HG03108 (cell line): Measurements from ENCODE around the gene LIME1.
A peak's percentile ranks its signal among the peaks of the same experiment; 100 is the strongest.

Source experiments
- ATAC-seq: cut with Tn5 transposase; IDR thresholded peaks from one replicate; pipeline ENCODE4 v1.9.1; 2021; ENCODE audit warnings: moderate library complexity; ENCODE audit not compliant: unreplicated experiment

The LIME1 gene

DNA sequence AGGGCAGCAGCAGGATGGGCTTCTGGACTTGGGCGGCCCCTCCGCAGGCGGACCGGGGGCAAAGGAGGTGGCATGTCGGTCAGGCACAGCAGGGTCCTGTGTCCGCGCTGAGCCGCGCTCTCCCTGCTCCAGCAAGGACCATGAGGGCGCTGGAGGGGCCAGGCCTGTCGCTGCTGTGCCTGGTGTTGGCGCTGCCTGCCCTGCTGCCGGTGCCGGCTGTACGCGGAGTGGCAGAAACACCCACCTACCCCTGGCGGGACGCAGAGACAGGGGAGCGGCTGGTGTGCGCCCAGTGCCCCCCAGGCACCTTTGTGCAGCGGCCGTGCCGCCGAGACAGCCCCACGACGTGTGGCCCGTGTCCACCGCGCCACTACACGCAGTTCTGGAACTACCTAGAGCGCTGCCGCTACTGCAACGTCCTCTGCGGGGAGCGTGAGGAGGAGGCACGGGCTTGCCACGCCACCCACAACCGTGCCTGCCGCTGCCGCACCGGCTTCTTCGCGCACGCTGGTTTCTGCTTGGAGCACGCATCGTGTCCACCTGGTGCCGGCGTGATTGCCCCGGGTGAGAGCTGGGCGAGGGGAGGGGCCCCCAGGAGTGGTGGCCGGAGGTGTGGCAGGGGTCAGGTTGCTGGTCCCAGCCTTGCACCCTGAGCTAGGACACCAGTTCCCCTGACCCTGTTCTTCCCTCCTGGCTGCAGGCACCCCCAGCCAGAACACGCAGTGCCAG is 39.7 kb upstream of the LIME1 start, which contains the start of gene TNFRSF6B:
Gene TNFRSF6B, plus strand, starts transcription at position 25 of the 729 bp plus-strand sequence. Its CDS starts 116 bp downstream, at position 141.
- ATAC-seq = no peak

DNA sequence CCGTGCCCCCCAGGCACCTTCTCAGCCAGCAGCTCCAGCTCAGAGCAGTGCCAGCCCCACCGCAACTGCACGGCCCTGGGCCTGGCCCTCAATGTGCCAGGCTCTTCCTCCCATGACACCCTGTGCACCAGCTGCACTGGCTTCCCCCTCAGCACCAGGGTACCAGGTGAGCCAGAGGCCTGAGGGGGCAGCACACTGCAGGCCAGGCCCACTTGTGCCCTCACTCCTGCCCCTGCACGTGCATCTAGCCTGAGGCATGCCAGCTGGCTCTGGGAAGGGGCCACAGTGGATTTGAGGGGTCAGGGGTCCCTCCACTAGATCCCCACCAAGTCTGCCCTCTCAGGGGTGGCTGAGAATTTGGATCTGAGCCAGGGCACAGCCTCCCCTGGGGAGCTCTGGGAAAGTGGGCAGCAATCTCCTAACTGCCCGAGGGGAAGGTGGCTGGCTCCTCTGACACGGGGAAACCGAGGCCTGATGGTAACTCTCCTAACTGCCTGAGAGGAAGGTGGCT is 39.1 kb upstream of the LIME1 start:
- ATAC-seq = no peak

DNA sequence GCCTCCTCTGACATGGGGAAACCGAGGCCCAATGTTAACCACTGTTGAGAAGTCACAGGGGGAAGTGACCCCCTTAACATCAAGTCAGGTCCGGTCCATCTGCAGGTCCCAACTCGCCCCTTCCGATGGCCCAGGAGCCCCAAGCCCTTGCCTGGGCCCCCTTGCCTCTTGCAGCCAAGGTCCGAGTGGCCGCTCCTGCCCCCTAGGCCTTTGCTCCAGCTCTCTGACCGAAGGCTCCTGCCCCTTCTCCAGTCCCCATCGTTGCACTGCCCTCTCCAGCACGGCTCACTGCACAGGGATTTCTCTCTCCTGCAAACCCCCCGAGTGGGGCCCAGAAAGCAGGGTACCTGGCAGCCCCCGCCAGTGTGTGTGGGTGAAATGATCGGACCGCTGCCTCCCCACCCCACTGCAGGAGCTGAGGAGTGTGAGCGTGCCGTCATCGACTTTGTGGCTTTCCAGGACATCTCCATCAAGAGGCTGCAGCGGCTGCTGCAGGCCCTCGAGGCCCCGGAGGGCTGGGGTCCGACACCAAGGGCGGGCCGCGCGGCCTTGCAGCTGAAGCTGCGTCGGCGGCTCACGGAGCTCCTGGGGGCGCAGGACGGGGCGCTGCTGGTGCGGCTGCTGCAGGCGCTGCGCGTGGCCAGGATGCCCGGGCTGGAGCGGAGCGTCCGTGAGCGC is 38.5 kb upstream of the LIME1 start:
- no peak for ATAC-seq

DNA sequence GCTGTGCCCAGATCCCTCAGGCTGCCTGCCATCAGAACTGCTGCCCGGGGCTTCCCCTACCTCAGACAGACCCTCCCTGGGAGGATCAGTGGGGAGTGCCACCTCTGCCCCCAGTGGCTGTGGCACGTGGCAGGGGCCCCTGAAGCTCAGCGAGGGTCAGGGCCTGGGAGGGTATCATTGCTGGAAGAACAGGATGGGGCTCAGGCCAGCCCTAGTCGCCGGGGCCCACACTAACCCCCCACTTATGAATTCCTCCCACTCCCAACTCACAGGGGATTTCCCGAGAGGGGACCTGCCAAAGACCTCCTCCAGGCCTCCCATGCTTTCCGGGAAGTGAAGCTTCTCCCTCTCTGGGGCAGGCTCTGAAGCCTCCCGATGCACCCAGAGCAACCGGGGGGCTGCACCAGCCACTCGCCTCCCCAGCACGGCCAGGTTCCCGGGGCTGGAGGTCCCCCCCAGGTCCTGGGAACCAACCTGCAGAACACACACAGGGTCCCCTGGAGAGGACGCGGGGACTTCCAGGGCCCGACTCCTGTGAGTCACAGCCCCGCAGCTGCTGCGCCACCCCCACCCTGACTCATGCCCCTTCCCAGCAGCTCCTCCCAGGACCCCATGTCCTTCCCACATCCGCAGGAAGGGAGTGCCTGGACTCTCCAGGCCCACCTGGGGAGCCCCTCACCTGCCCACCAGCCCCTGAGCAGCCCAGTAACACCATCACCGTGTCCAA is 37.6 kb upstream of the LIME1 start:
- ATAC-seq = no peak

DNA sequence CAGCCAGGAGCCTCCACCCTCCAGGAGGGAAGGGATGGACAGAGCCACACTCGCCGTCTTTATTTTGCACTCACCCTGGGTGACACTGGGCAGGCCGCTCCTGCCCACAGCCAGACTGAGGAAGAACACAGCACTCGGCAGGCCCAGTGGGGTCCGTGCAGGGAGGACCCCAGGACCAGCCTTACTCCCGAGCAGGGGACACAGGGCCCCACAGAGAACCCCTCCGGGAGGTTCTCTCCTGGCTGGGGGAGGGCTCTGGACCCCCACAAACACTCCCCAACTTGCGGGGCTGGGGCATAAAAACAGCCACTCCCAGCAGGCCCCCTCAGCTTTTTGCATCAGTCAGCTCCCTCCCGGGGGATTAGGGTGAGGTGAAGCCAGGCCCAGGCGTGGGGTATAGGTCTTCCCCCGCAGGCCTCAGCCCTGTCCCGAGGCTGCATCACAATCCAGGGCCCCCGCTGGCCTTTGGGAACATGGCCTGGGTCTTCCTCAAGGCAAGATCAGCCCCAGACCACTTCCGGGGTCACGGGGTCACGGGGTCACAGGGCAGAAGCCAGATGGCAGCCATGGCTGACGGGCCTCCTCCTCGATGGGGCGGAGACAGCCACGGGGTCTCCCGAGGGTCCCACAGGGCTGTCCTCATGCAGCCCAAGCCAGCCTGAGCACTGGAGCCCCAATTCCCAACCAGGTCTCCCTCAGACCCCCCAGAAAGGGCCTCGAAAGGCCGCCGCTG is 36.8 kb upstream of the LIME1 start:
- ATAC-seq = no peak

DNA sequence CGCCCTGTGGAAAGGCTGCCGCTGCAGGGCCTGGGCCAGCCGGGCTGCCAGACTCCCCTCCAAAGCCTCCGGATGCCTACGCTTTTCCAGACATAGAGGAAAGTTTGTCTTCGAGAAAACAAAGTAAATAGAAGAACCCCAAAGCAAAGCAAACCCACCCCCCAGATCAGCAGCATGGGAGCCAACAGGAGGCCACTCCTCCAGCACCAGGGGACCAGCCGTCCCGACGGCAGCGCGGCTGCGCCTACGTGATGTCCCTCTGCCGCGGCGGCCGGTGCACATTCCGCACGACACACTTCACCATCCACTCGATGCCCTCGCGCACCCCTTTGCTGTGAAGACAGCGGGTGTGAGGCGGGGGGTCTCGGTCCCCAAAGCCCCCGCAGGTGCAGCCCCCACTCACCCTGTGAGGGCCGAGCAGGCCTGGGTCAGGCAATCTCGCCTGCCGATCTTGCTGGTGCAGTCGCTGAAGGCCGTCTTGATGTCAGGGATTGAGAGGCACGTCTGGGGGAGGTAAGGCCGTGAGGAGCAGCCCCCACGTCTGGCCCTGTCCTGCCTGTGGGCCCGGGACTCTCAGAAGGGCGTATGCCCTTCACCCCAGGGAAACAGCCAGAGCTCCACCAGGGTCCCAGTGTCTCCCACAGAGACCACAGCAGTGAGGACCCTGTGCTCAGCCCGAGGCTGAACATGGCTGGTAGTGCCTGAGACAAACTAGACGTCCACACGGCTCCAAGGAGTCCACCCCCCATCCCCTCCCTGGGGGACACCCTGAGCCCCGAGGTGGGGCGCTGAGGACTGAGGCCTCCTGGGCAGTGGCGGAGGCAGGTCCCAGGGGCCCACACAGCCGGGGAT is 36.0 kb upstream of the LIME1 start:
- no peak for ATAC-seq

DNA sequence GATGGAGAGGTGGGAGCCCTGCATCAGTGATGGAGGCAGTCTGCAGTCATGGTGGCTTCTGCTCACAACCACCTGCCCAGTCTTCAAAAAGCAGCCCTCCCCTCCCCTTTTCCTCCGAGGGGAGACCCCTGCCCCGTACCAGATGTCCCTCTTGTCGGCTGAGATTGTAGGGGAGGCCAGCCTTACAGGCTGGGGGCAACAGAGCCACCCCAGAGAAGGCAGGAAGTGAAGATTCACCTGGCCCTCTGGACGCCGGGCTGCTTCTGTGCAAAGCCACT is 35.5 kb upstream of the LIME1 start:
- no peak for ATAC-seq

DNA sequence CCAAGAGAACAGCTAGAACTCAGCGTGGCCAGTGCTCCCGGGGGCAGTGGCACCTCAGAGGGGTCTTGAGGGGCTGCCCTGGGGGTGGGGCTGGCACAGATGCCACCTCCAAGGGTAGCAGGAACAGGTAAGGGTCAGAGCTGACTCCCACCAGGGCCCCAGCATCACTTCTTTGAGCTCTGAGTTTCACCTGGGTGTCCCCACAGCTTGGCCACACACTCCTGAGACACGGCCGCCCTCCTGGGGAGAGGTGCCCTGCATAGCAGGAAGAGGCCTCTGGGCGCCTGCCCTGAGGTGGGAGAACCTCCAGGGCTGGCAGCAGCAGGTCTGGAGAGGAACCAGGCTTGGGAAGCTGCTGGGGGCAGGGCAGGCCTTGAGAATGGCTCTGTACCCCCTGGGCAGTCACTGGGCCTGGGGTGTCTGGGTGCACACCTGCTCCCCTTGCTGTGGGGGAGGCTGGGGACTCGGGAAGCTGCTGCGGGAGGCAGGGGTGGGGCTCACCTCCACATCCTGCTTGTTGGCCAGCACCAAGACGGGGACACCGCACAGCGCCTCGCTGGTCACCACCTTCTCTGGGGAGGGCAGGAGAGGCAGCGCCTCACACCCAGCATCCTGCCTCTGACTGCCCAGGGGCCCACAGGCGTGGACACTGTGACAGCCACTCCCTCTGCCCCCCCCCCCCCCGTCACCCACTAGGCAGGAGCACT is 35.0 kb upstream of the LIME1 start:
- ATAC-seq = no peak

DNA sequence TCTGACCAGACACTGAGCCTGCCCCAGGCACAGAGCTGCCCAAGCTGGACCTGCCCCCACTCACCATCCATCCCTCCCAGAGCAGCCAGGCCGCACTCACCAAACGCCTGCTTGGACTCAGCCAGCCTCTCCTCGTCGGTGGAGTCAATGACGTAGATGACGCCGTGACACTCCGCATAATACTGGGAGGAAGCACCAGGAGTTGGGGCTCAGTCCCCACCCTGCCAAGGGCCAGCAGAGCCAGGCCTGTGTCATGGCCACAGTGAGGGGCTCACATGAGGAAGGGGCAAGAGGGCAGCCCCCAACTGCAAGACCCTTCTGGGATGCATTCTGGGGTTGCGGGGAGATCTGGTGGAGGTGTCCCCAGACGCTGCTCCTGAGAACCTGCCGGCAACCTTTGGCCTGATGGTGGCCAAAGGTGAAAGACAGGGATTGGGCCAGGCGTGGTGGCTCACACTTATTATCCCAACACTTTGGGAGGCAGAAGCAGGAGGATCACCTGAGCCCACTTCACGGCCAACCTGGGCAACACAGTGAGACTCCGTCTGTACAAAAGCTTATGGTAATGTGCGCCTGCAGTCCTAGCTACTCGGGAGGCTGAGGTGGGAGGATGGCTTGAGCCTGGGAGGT is 34.3 kb upstream of the LIME1 start:
- ATAC-seq = no peak

DNA sequence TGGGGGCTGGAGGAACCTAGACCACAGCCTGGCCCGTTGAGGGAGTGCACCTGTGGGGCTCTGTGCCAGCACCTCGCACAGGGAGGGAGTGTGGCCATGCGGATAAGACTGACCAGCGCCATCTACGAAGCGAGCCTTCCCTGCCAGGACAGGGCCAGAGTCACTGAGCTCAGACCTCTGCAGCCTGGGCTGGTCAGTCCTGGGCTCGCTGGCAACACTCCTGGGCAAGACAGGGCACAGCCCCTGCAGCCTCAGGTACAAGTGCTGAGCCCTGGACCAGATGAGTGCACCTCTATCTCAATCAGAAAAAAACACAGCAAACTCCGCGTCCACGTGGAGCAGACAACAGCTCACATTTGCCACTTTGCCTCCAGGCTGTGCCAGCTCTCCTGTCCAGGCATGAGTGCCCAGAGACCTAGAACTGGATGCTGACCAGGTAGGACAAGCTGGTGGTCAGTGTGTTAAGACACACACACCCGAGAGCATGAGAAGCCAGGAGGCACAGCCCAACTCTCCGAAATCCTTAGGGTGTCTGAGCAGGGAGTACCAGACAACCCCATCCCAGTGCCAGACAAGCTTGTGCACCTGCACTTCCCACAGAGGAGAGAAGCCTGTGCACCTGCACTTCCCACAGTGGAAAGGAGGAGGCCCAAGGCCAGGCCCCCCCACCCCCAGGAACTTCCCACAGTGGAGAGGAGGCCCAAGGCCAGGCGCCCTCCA is 33.6 kb upstream of the LIME1 start:
- no peak for ATAC-seq

DNA sequence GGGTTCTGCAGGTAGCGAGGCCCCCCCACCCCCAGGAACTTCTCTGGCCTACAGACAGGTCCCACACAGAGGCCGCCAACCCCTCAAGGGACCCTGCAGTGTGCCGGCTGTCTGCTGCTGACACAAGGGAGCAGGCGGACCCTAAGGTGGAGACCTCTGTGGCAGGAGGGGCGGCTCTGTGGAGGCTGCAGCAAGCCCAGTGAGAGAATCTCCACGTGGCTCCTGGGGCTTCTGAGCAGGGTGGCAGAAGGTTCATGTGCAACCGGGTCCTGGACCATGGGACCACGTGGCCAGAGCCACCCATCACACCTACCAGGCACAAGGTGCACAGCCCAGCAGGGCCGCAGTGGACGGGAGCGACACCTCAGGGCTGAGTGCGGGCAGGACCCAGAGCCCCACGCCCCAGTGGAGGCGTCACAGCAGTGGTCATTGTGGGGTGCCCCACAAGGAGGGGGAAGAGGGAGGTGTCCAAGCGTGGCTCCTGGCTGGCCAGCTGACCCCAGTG is 32.9 kb upstream of the LIME1 start:
- no peak for ATAC-seq

DNA sequence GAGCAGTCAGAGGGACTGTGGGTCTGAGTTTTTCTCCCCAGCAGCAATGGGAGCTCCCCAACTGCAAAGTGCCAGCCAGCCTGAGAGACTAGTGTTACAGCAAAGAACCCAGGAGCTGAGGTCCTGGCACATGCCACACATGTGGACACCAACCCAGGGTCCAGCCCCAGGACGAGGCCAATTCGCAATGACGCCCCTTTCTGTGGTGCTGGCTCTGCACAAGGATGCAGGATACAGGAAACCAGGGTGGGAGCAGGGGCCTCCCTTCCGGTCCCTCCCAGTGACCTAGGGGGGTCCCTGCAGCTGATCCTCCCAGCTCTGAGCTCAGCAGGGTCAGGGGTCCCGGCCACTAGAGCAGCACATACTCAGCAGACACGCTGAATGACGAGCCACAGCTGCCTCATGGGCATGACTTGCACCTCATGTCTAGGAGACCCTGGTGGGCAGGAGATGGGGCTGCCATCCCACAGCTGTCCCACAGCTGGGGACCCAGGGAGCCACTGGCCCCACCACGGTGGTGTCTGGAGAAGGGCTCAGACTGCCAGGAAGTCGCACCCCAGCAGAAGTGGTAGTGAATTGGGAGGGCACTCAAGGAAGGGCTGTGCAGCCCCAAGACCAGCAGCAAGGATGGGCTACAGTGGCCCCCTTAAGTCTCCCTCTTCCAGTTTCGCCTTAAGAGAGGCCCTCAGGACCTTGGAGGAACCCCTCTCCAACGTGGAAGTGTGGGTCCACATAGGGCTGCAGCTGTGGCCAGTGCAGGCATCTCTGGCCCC is 32.3 kb upstream of the LIME1 start:
- no peak for ATAC-seq

DNA sequence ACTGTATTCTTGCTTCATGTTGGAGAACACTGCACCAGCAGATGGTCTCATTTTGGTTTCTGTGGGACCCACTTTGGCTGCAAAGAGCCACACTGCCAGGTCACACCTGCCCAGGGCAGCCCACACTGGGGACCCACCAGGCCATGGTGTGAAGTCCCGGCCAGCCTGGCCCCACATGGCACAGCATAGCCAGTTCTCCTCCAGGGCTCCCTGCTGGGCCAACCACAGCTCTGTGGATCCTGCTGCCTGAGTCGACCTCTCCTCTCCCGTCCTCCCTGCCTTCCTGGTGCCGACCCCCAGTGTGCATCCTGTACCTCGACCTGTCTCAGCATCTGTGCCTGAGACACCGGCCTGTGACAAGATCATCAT is 31.7 kb upstream of the LIME1 start:
- ATAC-seq = no peak

DNA sequence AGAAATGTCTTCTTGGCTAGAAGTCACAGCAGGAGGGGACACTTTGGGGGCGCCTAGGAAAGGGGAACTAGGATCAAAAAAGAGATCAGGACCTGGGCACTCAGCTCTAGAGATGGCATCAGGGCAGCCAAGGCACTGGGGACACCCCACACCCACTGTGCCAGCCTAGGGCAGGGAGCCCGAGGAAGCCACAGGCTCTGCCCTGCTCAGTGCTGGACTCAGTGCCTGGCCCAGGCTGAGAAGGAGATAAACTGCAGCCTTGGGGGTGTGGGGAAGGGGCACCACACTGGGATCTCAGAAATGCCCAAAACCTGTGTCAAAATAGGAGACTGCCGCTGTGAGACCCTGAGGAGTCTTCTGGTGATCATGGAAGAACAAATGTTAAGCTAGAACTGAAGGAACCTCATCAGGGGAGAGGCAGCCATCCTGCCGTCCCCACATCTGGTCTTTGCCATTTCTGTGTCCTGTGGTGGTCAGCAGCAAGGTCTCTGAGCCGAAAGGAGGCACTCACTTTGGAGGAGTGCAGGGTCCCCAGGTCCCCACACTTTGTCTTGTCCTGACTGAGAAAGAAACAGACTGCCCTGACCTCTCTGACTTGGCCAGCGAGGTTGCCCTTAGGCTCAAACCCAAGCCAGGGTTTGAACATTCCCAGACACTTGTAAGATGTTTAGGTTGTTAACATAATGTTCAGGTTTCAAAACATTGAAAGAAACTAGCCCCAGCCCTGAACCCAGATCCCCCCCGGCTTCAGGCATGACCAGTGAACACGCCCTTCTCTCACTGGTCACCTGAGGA is 31.0 kb upstream of the LIME1 start:
- ATAC-seq = no peak

DNA sequence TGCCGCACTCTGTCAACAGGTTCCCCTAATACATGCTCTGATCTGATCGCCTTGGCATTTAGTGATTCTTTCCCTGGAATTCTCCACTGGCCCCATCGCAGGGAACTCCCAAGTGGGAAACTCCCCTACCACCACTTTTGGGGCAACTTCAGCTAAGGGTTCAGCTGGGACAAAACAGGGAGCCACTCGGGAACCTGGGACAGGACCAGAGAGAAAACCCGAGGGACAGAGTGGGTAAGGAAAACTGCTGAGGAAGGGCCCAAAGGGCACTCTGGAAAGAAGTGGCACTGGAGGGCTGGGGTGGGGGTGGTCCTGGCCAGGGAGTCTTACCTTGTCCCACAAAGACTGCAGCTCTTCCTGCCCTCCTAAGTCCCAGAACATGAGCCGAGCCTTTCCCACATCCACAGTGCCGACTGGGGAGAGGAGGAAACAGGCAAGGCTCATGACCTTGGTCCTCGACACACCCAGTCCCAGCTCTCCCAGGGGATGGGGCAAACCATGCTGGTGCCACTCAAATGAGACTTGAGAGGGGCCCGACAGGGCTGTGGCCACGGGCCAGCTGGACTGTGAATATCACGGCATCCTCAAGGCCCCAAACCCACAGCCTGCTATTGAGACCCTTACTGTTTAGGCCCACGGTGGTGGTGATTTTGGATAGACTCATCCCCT is 30.3 kb upstream of the LIME1 start:
- no peak for ATAC-seq

DNA sequence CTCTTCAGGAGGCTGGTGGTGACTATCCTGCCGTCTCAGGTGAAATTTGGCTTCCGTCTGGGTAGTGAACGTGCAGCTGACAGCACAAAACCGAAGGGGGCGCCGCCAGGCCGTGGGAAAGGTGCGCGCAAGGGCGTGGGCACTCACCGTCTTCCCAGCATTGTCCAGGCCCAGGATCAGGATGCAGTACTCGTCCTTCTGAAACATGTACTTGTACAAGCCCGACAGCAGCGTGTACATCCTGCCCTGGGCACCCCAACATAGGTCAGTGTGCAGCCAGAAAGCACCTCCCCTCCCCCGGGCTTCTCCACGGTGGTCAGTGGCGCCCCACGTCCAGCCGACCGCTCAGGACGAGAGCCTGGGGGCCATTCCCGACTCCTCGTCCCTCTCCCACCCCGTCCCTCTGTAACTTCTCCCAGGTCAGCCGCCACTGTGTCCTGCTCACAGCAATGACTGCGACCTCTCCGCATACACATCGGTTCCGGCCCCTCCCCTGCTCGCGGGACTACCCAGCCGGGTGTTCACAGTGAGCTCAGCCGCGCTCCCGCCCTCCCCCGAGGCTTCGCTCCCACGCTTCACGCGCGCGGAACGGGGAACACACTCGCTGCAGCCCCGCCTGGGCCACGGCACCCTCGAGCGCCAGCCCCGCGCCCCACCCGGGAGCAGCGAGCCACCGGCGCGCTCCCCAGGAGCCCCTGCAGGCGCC is 29.5 kb upstream of the LIME1 start:
- peak; percentile 10 for ATAC-seq
